Measurements from ENCODE around the gene HSPB2. TPM values are rescaled to one million over a fixed set of nuclear protein-coding genes. Genes with fewer than 3 reads are reported as not detected.

HSPB2 gene
- total RNA-seq, 1 experiment from 2014 or later, result 1.0 TPM

DNA sequence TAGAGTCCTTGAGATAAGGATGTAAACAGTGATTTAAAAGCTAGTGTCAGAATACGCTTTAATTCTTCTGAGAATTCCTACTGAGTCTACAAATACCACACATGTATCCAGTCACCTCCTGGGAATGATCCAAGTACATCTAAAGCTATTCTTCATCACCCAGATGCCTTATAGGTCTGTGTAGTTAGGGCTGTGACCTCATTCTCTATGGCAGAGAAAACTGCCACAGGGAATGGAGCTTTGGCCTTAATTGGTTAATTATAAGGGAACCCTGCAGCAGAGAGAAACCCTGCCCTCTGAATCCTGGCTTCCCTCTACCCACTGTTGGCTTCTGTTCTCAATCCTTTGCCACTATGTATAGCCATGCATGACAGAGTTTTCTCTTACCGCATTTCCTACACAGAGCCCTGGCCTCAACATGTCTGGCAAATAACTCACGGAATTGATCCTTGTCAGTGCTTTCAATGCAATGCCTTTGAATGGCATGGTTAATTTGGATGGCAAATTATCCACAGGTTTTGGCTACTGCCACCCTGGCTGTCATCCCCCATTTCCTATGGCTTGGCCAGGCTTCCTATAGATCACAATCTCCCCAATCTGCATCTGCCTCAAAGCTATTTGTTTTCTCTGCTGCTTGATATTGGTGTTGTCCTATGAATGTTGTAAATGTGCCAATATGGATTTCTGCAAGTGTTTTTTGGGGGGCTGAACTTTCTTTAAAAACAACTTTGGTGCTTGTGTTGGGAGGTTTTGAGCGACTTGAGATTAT is 27.5 kb downstream of the HSPB2 start:
- DNase-seq, result no peak
- Histone ChIP-seq H3K4me1 (peaks cover 9% of the 10 kb centered on the region; the same call in 1 of the 2 replicates), H3K9me3 (replicated peaks) (no peaks in the 10 kb centered on the region), H3K27ac (no peak overlapping the region), H3K36me3 (no peaks in the 10 kb centered on the region), H3K4me3 (no peak overlapping the region), H3K27me3 (no peaks in the 10 kb centered on the region)

DNA sequence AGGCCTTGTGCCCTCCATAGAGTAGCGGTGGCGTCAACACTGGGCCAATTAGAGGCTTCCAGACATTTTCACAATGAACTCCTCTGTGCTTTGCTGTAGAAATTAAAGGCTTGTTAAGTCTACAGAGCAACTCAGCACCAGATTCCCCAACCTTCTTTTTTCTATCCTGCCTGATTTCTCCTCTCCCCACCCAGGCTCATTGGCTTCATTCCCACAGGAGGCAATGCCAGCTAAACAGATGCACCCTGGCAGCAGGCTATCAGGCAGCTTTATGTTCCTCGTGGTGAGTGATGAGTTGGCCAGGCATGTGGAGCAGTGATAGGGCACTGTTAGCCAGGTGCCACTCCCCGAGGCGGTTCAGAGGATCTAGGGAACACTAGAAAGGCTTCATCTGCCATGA is 29.4 kb downstream of the HSPB2 start:
- Histone ChIP-seq H3K36me3 (no peaks in the 10 kb centered on the region), H3K4me3 (no peak overlapping the region), H3K27me3 (no peaks in the 10 kb centered on the region), H3K4me1 (0 out of 2 replicates have a peak, but pooled peaks cover 5% of the 10 kb centered on the region), H3K27ac (no peak overlapping the region), H3K9me3 (replicated peaks) (no peaks in the 10 kb centered on the region)
- peak in 1 of 2 experiments; percentile 34 for DNase-seq

DNA sequence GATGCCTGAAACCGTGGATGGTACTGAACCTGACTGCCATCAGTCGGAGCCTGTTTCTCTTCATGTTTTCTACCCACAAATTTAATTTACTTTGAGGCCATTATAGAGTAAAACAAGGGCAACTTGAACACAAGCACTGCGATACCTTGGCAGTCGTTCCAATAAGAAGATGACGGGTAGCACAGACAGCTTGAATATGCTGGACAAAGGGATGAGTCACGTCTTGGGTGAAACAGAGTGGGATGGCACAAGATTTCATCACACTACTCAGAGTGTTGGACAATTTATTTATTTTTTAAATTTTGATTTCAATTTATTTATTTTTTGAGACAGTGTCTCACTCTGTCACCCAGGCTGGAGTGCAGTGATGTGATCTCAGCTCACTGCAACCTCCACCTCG is 30.3 kb downstream of the HSPB2 start:
- H3K27me3 ChIP-seq, result no peaks in the 10 kb centered on the region
- DNase-seq, result no peak
- no peaks in the 10 kb centered on the region for H3K36me3 ChIP-seq
- H3K27ac ChIP-seq, result no peak overlapping the region
- 0 out of 2 replicates have a peak, but pooled peaks cover 2% of the 10 kb centered on the region for H3K4me1 ChIP-seq
- H3K9me3 ChIP-seq (replicated peaks), result no peaks in the 10 kb centered on the region
- no peak overlapping the region for H3K4me3 ChIP-seq

DNA sequence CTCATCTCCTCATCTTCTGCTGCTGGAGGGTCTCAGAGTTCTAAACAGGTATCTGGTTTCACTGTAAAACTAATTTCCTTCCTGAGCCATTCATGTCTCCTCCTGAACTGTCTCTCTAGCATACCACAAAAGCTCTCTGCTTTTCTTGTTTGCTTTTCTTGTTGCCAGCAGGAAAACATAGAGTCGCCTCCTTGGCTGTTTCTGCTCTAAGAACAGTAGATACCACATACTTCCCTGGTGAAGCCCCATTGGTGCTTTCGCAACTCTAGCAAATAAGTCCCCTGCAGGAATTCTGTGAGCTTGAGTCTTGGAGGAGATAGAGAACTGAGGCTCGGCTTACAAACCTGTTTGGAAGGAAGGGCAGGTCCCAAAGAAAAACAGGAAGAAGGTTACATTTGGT is 31.6 kb downstream of the HSPB2 start:
- H3K4me3 ChIP-seq, result no peak overlapping the region
- DNase-seq, result no peak
- no peaks in the 10 kb centered on the region for H3K9me3 ChIP-seq (replicated peaks)
- H3K4me1 ChIP-seq, result 0 out of 2 replicates have a peak, but pooled peaks cover 2% of the 10 kb centered on the region
- no peak overlapping the region for H3K27ac ChIP-seq
- H3K27me3 ChIP-seq, result no peaks in the 10 kb centered on the region
- H3K36me3 ChIP-seq, result no peaks in the 10 kb centered on the region

DNA sequence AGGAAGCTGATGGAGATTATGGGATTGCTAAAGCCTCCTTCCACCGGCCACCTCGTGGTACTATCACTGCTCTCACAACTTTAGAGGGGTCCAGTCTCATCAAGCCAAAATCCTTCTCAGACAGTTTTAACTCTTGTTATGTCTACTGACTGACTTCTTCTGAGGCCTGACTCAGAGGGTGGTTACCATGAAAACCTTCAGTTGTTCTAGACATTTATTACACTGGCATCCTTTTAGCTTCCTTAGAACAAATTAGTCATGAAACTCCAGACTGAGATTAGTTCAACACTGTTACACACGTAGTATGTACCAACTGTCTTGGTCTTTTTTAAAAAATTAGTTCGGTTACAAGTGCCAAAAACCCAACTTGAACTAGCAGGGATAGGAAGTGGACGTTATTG is 32.1 kb downstream of the HSPB2 start:
- Histone ChIP-seq H3K36me3 (no peaks in the 10 kb centered on the region), H3K9me3 (replicated peaks) (no peaks in the 10 kb centered on the region), H3K27me3 (no peaks in the 10 kb centered on the region), H3K27ac (no peak overlapping the region), H3K4me3 (no peak overlapping the region), H3K4me1 (0 out of 2 replicates have a peak, but pooled peaks cover 2% of the 10 kb centered on the region)
- no peak for DNase-seq

DNA sequence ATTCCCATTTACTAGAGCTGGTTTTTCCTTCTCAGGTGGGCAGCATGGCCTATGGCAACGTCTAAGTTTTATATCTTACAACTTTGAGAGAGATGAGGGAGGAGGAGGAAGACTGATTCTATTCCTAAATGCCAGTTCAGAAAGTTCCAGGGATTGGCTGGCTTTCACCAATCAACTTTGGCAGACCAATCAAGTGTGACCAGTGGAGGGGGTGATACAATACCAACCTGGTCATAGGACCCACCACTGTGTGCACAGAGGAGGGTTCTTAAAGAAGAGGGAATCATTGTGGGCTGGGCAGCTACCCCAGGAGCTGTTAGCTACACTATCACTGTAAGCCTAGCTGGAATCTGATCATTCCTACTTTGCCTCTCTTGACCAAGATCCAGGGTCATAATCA is 32.7 kb downstream of the HSPB2 start:
- DNase-seq, result no peak
- Histone ChIP-seq H3K4me1 (0 out of 2 replicates have a peak, but pooled peaks cover 2% of the 10 kb centered on the region), H3K27ac (no peak overlapping the region), H3K4me3 (no peak overlapping the region), H3K9me3 (replicated peaks) (no peaks in the 10 kb centered on the region), H3K36me3 (no peaks in the 10 kb centered on the region), H3K27me3 (no peaks in the 10 kb centered on the region)

DNA sequence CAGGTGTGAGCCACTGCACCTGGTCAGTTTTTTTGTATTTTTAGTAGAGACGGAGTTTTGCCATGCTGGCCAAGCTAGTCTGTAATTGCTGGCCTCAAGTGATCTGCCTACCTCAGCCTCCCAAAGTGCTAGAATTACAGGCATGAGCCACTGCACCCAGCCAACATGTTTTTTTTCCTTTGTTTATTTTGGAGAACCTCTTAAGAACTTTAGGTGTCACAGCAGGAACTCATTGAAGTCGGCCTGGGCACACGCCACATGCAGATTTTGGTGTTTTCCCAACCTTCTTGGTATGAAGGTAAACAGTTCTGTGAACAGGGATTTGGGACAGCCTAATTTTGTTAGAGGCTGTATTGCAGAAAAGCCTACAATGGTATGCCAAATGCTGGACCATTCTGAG is 34.0 kb downstream of the HSPB2 start:
- Histone ChIP-seq H3K27me3 (no peaks in the 10 kb centered on the region), H3K4me3 (no peak overlapping the region), H3K27ac (no peak overlapping the region), H3K9me3 (replicated peaks) (no peaks in the 10 kb centered on the region), H3K36me3 (no peaks in the 10 kb centered on the region), H3K4me1 (0 out of 2 replicates have a peak, but pooled peaks cover 2% of the 10 kb centered on the region)
- DNase-seq, result no peak

DNA sequence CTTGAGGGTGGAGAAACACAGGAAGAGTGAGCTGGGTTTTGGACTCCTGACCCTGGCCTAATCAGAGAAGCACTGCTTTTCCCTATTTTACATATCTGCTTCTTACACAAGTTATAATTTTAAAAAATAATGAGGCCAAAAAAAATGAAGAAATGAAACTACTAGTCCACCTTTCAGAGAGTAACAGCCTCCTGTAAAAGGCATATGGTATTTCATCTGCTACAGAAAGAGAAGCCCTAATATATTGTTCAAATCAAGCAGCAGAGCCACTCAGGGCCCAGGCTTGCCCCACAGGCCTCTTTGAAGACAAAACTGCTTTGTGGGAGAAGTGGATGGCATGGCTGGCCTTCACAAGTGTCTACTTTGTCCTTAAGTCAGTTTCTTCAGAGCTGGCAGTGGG is 34.6 kb downstream of the HSPB2 start:
- Histone ChIP-seq H3K27me3 (no peaks in the 10 kb centered on the region), H3K36me3 (no peaks in the 10 kb centered on the region), H3K4me3 (no peak overlapping the region), H3K27ac (no peak overlapping the region), H3K4me1 (no peaks in the 10 kb centered on the region), H3K9me3 (replicated peaks) (no peaks in the 10 kb centered on the region)
- no peak for DNase-seq

DNA sequence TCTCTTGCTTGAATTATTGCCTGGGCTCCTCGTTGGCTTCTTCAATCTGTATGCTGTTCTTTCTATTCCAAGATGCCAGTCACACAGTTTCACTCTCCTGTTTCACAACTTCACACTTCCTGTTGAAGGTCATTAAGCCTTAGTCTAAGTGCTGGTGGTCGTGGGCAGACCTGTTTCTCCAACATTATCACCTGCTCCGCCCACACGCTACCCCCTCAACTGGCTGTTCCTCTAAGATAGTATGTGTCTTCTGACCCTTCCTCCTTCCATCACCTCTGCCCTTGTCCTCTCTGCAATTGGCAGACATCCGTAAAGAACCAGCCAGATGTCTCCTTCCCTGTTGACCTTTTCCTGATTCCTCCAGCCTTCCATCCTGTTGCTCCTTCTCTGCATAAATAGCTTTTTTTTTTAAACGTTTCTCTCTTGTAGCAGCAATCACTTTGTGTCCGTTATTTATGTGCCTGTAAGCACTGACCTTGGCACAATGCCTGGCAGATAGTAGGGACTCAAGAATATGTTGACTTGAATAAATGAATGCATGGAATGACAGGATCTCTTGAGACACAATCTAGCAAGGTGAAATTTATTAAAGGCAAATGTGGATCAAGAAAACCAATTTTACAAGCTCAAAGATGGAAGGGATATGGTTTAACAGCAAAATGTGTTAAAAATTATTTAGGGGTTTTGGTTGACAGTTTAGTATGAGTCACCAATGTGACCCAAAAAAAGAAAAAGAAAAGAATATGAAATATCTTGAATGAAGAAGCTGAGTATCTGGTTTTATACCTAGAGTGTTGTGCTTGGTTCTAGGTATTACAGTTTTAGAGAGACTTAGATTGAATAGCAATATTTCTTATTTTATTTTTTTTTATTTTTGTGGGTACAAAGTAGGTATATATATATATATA is 37.2 kb downstream of the HSPB2 start:
- H3K36me3 ChIP-seq, result no peaks in the 10 kb centered on the region
- no peaks in the 10 kb centered on the region for H3K4me1 ChIP-seq
- no peaks in the 10 kb centered on the region for H3K27me3 ChIP-seq
- no peak overlapping the region for H3K4me3 ChIP-seq
- no peaks in the 10 kb centered on the region for H3K9me3 ChIP-seq (replicated peaks)
- DNase-seq, result no peak
- H3K27ac ChIP-seq, result no peak overlapping the region

DNA sequence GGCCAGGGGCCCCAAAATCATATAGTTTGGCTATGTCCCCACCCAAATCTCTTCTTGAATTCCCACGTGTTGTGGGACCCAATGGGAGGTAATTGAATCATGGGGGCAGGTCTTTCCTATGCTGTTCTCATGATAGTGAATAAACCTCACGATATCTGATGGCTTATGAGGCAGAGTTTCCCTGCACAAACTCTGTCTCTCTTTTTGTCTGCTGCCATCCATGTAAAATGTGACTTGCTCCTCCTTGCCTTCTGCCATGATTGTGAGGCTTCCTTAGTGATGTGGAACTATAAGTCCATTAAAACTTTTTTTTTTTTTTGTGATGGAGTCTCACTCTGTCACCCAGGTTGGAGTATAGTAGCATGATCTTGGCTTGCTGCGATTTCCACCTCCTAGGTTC is 39.0 kb downstream of the HSPB2 start:
- Histone ChIP-seq H3K4me1 (no peaks in the 10 kb centered on the region), H3K9me3 (replicated peaks) (no peaks in the 10 kb centered on the region), H3K4me3 (no peak overlapping the region), H3K36me3 (no peaks in the 10 kb centered on the region), H3K27ac (no peak overlapping the region), H3K27me3 (no peaks in the 10 kb centered on the region)
- DNase-seq, result no peak

DNA sequence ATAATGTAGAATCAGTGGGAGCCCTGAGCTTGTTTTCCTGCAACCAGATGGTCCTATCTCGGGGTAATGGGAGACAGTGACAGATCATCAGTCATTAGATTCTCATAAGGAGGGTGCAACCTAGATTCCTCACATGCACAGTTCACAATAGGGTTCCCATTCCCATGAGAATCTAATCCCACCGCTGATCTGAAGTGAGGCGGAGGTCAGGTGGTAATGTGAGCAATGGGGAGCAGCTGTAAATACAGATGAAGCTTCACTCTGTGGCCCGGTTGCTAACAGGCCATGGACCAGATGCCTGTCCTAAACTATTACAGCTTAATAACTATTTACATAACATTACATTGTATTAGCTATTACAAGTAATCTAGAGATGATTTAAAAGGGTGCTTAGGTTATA is 41.6 kb downstream of the HSPB2 start:
- Histone ChIP-seq H3K27ac (no peak overlapping the region), H3K27me3 (no peaks in the 10 kb centered on the region), H3K36me3 (no peaks in the 10 kb centered on the region), H3K9me3 (replicated peaks) (no peaks in the 10 kb centered on the region), H3K4me3 (no peak overlapping the region), H3K4me1 (peaks cover 16% of the 10 kb centered on the region)
- peak; percentile 20 to 42 for DNase-seq

DNA sequence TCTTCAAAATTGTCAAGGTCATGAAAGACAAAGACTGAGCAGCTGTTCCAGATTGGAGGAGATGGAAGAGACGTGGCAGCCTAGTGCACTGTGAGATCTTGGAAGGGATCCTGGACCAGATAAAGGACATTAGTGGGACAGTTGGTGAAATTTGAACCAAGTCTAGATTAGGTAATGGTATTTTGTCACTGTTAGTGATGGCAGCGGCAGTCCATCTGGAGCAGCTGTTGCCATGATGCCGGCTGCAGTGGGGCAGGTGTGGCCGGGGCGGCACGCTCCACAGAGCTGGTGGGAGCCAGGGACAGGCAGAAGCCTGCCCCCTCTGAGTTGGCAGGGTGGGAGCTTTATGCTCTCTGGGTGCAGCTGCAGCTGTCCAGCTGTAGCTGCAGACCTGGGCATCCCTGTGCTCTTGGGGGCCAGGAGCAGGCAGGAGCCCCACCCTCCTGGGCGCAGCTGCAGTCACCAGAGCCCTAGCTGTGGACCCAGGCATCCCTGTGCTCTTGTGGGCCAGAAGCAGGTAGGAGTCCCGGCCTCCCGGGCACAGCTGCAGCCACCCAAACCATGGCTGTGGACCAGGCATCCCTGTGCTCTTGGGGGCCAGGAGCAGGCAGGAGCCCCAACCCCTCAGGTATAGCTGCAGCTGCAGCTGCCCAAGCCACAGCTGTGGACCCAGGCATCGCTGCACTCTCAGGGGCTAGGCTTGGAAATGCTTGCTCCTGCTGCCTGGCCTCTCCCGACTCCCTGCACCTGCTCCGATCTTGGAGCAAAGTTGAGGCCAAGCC is 45.3 kb downstream of the HSPB2 start:
- DNase-seq, result peak; percentile 91
- Histone ChIP-seq H3K4me1 (peaks cover 16% of the 10 kb centered on the region), H3K4me3 (no peak overlapping the region), H3K27ac (peak overlapping the region; percentile 77), H3K9me3 (replicated peaks) (no peaks in the 10 kb centered on the region), H3K27me3 (no peaks in the 10 kb centered on the region), H3K36me3 (no peaks in the 10 kb centered on the region)

DNA sequence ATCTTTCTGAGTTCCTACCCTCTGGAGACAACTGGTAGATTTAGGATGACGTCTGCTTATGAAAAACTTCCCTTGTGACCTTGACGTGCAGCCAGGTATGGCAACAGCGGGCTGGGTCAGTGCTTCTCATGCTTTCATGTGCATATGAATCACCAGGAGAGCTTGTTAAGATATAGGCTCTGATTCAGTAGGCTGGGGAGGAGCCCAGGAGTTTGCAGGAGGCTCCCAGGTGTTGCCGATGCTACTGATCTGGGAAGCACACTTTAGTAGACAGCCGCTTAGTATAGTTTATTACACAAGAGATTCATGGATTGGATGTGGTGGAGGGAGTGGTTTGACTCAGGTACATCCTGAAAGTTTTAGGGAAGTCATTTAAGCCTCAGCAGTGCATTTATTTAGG is 48.4 kb downstream of the HSPB2 start:
- Histone ChIP-seq H3K9me3 (replicated peaks) (no peaks in the 10 kb centered on the region), H3K36me3 (no peaks in the 10 kb centered on the region), H3K4me1 (peaks cover 18% of the 10 kb centered on the region), H3K27me3 (no peaks in the 10 kb centered on the region), H3K27ac (no peak overlapping the region), H3K4me3 (no peak overlapping the region)
- no peak for DNase-seq

DNA sequence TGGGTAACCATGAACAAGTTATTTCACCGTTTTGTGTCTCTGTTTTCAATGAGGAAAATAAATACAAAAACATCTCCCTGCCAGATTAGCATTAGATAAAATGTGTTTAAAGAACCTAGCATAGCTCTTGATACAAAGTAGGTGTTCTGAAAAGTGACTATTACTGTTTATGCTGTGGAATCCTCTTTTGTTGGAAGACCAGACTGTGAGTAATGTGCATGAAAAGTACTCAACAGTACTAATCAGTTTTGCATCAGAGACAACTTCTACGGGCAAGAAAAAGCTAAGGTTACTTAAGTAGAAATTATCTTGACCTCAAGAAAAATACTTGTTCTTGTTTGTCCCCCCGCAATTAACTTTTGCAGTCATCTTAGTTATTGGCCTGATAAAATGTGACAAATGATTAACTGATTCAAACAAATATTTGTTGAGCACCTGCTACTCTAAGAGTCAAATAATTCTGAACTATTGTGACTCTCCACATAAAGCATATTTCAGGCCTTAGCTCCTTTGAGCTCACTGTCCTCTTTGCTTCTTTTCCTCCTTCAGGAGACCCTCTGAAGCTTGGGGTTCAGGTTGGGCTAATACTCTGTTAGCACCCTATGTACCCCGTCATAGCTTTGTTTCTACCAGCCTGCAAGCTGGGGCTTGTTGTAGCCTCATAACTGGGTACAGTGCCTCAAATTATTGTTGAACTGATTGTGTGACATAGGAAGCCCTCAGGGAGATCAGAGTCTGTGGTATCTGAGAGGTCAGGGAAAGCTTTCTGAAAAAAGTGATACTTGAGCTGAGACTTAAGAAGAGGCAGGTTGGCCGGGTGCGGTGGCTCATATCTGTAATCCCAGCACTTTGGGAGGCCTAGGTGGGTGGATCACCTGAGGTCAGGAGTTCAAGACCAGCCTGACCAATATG is 49.1 kb downstream of the HSPB2 start:
- no peak for DNase-seq
- Histone ChIP-seq H3K9me3 (replicated peaks) (no peaks in the 10 kb centered on the region), H3K36me3 (no peaks in the 10 kb centered on the region), H3K27ac (no peak overlapping the region), H3K4me3 (no peak overlapping the region), H3K27me3 (no peaks in the 10 kb centered on the region), H3K4me1 (peaks cover 18% of the 10 kb centered on the region)
